Neural progenitor cell (in vitro differentiated cells): ENCODE data around the gene DTD1. TPM values are rescaled to one million over a fixed set of nuclear protein-coding genes. Genes with fewer than 3 reads are reported as not detected.

Source experiments
- DNase-seq: peaks from one replicate; pipeline ENCODE4 v3.0.0-alpha.2; 2016; ENCODE audit warnings: low spot score
- H2AFZ ChIP-seq: fragments of 200-600 bp; sonication (generic); replicated peaks from 2 replicates; pipeline ENCODE4 v1.6.1; 2016; ENCODE audit warnings: antibody characterized with exemption
- H3F3A ChIP-seq: fragments of 200-600 bp; sonication (generic); 2 replicates; pipeline ENCODE4 v1.6.1; 2016; ENCODE audit warnings: antibody characterized with exemption, low read depth
- H3K27ac ChIP-seq: fragments of 200-600 bp; sonication (generic); 2 replicates; pipeline ENCODE4 v1.5.1; 2016; ENCODE audit warnings: mild to moderate bottlenecking
- H3K27me3 ChIP-seq: fragments of 200-600 bp; sonication (generic); 2 replicates; pipeline ENCODE4 v1.6.1; 2016; ENCODE audit warnings: mild to moderate bottlenecking, moderate library complexity
- H3K36me3 ChIP-seq: fragments of 200-600 bp; sonication (generic); 2 replicates; pipeline ENCODE4 v1.5.1; 2016
- H3K4me1 ChIP-seq: fragments of 200-600 bp; sonication (generic); 2 replicates; pipeline ENCODE4 v1.6.1; 2016; ENCODE audit warnings: mixed run types
- H3K4me2 ChIP-seq: fragments of 200-600 bp; sonication (generic); 2 replicates; pipeline ENCODE4 v1.6.1; 2016
- H3K4me3 ChIP-seq: fragments of 200-600 bp; sonication (generic); 2 replicates; pipeline ENCODE4 v1.5.1; 2016
- H3K79me2 ChIP-seq: fragments of 200-600 bp; sonication (generic); 2 replicates; pipeline ENCODE4 v1.6.1; 2016; ENCODE audit warnings: low read depth
- H3K9ac ChIP-seq: fragments of 200-600 bp; sonication (generic); 2 replicates; pipeline ENCODE4 v1.6.1; 2016
- H3K9me3 ChIP-seq: fragments of 200-600 bp; sonication (generic); 2 replicates; pipeline ENCODE4 v1.5.1; 2016; ENCODE audit warnings: low read depth
- H4K20me1 ChIP-seq: fragments of 200-600 bp; sonication (generic); 2 replicates; pipeline ENCODE4 v1.6.1; 2016; ENCODE audit warnings: low read depth
- H3K27ac Mint-ChIP-seq: 3 replicates; pipeline ENCODE4 v1.8.0; 2021; ENCODE audit warnings: mixed read lengths
- H3K27me3 Mint-ChIP-seq: 2 replicates; pipeline ENCODE4 v1.8.0; 2022; ENCODE audit warnings: low read depth, mild to moderate bottlenecking, inconsistent platforms, moderate library complexity, mixed read lengths; ENCODE audit not compliant: insufficient read depth
- H3K36me3 Mint-ChIP-seq: 3 replicates; pipeline ENCODE4 v1.8.0; 2021; ENCODE audit warnings: mixed read lengths
- H3K4me1 Mint-ChIP-seq: 3 replicates; pipeline ENCODE4 v1.8.0; 2021; ENCODE audit warnings: mixed read lengths
- H3K4me3 Mint-ChIP-seq: 3 replicates; pipeline ENCODE4 v1.8.0; 2021; ENCODE audit warnings: mild to moderate bottlenecking, moderate library complexity, mixed read lengths
- H3K9me3 Mint-ChIP-seq: 3 replicates; pipeline ENCODE4 v1.8.0; 2020; ENCODE audit warnings: mixed read lengths
- EZH2 ChIP-seq: fragments of 200-600 bp; sonication (generic); IDR thresholded peaks from 2 replicates; pipeline ENCODE4 v1.6.1; 2017; ENCODE audit warnings: antibody characterized with exemption, mild to moderate bottlenecking, moderate library complexity
- EZH2phosphoT487 ChIP-seq: fragments of 200-600 bp; sonication (generic); IDR thresholded peaks from 2 replicates; pipeline ENCODE4 v1.6.1; 2017; ENCODE audit warnings: antibody characterized with exemption
- total RNA-seq: library from RNA; depleted of rRNA; stranded (reverse); fragments of >200 nt; gene quantifications from 2 replicates; pipeline ENCODE4 v1.2.3, GENCODE V29; 2015; ENCODE audit warnings: low replicate concordance
- TF ChIP-seq, protein P1 (sequence below): fragments of 200-600 bp; sonication (generic); IDR thresholded peaks from 2 replicates; pipeline ENCODE4 v1.5.1; 2017; ENCODE audit warnings: antibody characterized with exemption, mild to moderate bottlenecking

DTD1 gene
- total RNA-seq, 1 donor from 2014 or later = 92.6 TPM

DNA sequence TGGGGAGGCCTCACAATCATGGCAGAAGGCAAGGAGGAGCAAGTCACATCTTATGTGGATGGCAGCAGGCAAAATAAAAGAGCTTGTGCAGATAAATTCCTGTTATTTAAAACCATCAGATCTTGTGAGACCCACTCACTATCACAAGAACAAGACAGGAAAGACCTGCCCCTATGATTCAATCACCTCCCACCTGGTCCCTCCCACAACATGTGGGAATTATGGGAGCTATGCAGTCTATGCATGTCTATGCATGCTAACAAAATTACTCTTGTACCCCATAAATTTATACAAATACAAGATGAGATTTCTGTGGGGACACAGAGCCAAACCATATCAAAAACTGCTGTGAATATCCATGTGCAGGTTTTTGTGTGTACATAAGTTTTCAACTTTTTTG is 200.2 kb downstream of the DTD1 start:
- Histone ChIP-seq H3K4me3 (no peak overlapping the region), H3K36me3 (no peaks in the 10 kb centered on the region), H3K4me1 (no peaks in the 10 kb centered on the region), H3K27me3 (peaks cover 45% of the 10 kb centered on the region), H3K9ac (no peak overlapping the region), H3K79me2 (no peaks in the 10 kb centered on the region), H2AFZ (no peak overlapping the region), H3K4me2 (no peak overlapping the region), H4K20me1 (no peaks in the 10 kb centered on the region), H3K9me3 (no peaks in the 10 kb centered on the region), H3F3A (no peaks in the 10 kb centered on the region), H3K27ac (no peak overlapping the region)
- peaks cover 2% of the 10 kb centered on the region for H3K27me3 Mint-ChIP-seq
- TF ChIP-seq EZH2 = no peak
- TF ChIP-seq, protein P1, sequence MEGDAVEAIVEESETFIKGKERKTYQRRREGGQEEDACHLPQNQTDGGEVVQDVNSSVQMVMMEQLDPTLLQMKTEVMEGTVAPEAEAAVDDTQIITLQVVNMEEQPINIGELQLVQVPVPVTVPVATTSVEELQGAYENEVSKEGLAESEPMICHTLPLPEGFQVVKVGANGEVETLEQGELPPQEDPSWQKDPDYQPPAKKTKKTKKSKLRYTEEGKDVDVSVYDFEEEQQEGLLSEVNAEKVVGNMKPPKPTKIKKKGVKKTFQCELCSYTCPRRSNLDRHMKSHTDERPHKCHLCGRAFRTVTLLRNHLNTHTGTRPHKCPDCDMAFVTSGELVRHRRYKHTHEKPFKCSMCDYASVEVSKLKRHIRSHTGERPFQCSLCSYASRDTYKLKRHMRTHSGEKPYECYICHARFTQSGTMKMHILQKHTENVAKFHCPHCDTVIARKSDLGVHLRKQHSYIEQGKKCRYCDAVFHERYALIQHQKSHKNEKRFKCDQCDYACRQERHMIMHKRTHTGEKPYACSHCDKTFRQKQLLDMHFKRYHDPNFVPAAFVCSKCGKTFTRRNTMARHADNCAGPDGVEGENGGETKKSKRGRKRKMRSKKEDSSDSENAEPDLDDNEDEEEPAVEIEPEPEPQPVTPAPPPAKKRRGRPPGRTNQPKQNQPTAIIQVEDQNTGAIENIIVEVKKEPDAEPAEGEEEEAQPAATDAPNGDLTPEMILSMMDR = no peak
- no peak for TF ChIP-seq EZH2phosphoT487
- no peak for DNase-seq
- no peaks in the 10 kb centered on the region for H3K4me1 Mint-ChIP-seq
- H3K4me3 Mint-ChIP-seq = no peak overlapping the region
- peaks cover 6% of the 10 kb centered on the region for H3K9me3 Mint-ChIP-seq
- no peaks in the 10 kb centered on the region for H3K36me3 Mint-ChIP-seq
- no peak overlapping the region for H3K27ac Mint-ChIP-seq

DNA sequence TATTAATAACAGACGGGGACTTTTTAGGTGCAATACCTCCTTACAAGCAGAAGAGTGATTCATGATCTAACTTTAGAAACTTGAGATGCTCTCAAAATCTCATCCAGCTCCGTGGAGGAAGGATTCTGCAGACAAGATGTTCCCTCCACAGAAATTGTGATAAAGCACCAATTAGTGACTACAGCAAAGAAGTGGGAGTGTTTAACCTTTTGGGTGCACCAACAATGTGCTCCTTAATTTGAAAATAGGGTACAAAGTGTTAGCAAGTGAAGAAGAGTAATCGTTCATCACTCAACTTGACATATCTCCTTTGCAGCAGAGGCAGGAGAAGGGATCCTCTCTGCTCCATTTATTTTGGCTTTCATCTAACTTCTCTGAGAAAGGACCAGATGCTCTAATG is 202.9 kb downstream of the DTD1 start:
- Histone ChIP-seq H3K36me3 (no peaks in the 10 kb centered on the region), H3F3A (no peaks in the 10 kb centered on the region), H2AFZ (no peak overlapping the region), H3K4me2 (no peak overlapping the region), H3K4me3 (no peak overlapping the region), H4K20me1 (no peaks in the 10 kb centered on the region), H3K9me3 (no peaks in the 10 kb centered on the region), H3K9ac (no peak overlapping the region), H3K79me2 (no peaks in the 10 kb centered on the region), H3K27me3 (peaks cover 46% of the 10 kb centered on the region), H3K27ac (no peak overlapping the region), H3K4me1 (peaks cover 4% of the 10 kb centered on the region)
- H3K4me3 Mint-ChIP-seq = no peak overlapping the region
- H3K4me1 Mint-ChIP-seq = peaks cover 15% of the 10 kb centered on the region
- H3K9me3 Mint-ChIP-seq = peaks cover 6% of the 10 kb centered on the region
- H3K27me3 Mint-ChIP-seq = peaks cover 2% of the 10 kb centered on the region
- TF ChIP-seq EZH2 (no peak), EZH2phosphoT487 (no peak)
- TF ChIP-seq, protein P1 = no peak
- no peaks in the 10 kb centered on the region for H3K36me3 Mint-ChIP-seq
- no peak for DNase-seq
- H3K27ac Mint-ChIP-seq = no peak overlapping the region

DNA sequence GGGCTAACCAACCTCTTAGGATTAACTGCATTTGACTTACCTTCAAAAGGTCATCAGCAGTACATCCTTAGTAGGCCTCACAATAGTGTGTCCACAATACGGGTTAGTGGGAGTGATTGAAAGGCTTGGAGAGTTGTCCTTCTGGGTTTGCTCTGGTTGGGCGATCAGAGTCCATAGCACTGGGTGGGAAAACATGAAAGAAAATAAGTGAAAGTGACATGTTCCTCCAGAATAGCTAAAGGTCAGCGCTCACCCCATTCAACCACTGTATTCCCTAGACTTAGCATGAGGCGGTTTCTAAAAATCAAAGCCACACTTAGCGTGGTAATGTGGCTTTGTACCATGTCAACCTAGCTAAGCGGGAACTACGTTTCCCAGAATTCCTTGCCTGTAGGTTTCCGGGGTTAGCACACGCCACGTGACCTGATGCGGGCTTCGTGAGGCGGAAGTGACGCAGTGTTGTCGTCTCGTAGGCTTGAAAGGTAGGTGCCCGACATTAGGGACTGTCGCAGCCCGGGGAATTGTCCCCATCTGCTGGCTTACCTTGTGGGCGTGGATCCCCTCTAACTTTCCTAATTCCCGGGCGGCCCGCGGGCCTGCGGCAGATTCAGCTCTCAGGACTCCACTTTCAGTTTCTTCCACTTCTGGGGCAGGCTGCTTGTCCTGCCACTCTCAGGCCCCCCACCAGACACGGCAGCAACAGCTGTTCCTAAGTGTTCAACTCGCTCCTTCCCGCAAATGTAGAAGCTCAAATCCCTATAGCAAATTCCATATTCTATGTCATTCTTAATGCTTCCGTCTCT is 206.0 kb downstream of the DTD1 start:
- no peak overlapping the region for H3K27ac ChIP-seq
- H3K4me1 ChIP-seq = peaks cover 4% of the 10 kb centered on the region
- no peaks in the 10 kb centered on the region for H3K36me3 ChIP-seq
- no peaks in the 10 kb centered on the region for H4K20me1 ChIP-seq
- peak overlapping the region; percentile 43 for H3K9ac ChIP-seq
- peaks cover 4% of the 10 kb centered on the region for H3K27me3 Mint-ChIP-seq
- H3K79me2 ChIP-seq = no peaks in the 10 kb centered on the region
- peak overlapping the region; percentile 67 for H3K27ac Mint-ChIP-seq
- peak overlapping the region; percentile 92 for H3K4me3 Mint-ChIP-seq
- TF ChIP-seq, protein P1 = peak; percentile 30
- TF ChIP-seq EZH2phosphoT487 = no peak
- no peak for TF ChIP-seq EZH2
- peak overlapping the region; percentile 67 for H3K4me3 ChIP-seq
- peak; percentile 93 for DNase-seq
- no peaks in the 10 kb centered on the region for H3K9me3 Mint-ChIP-seq
- peak overlapping the region; percentile 88 for H3K4me2 ChIP-seq
- H3F3A ChIP-seq = no peaks in the 10 kb centered on the region
- no peaks in the 10 kb centered on the region for H3K9me3 ChIP-seq
- peak overlapping the region; percentile 97 for H2AFZ ChIP-seq
- H3K4me1 Mint-ChIP-seq = peaks cover 21% of the 10 kb centered on the region
- H3K36me3 Mint-ChIP-seq = no peaks in the 10 kb centered on the region
- peaks cover 59% of the 10 kb centered on the region for H3K27me3 ChIP-seq
